Right atrium auricular region (tissue), 2 donors: ENCODE measurements around the gene LDLR. TPM values are rescaled to one million over a fixed set of nuclear protein-coding genes. Genes with fewer than 3 reads are reported as not detected.

ENCODE experiments used
- DNase-seq: peaks from one replicate; pipeline ENCODE4 v3.0.0-alpha.2; 2019; ENCODE audit warnings: low spot score
- H3K27ac ChIP-seq, 2 donors: fragments of 200-600 bp; sonication (generic); 1 replicate in 1 of 2; 2 replicates in 1 of 2; pipeline ENCODE4 v1.5.1; 2016 to 2019
- H3K27me3 ChIP-seq, 2 donors: fragments of 200-600 bp; sonication (generic); one replicate each; pipeline versions ENCODE4 v1.5.1 to v1.6.0; 2017 to 2019
- H3K36me3 ChIP-seq: fragments of 200-600 bp; sonication (generic); one replicate; pipeline ENCODE4 v1.5.1; 2016
- H3K4me1 ChIP-seq, 2 donors: fragments of 200-600 bp; sonication (generic); one replicate each; pipeline versions ENCODE4 v1.5.1 to v1.6.0; 2017 to 2019
- H3K4me3 ChIP-seq, 2 donors: fragments of 200-600 bp; sonication (generic); 1 replicate in 1 of 2; 2 replicates in 1 of 2; pipeline ENCODE4 v1.5.1; 2017 to 2019; ENCODE audit warnings: mild to moderate bottlenecking in 1 of 2, moderate library complexity in 1 of 2
- H3K9me3 ChIP-seq, 2 donors: fragments of 200-600 bp; sonication (generic); one replicate each; pipeline ENCODE4 v1.5.1; 2019
- total RNA-seq, 2 donors: library from RNA; depleted of rRNA; stranded (reverse); fragments of >200 nt; gene quantifications; one replicate each; pipeline ENCODE4 v1.1.0, GENCODE V29; 2016
- TF ChIP-seq, protein P1 (sequence below), 2 donors: fragments of 200-600 bp; sonication (generic); IDR thresholded peaks; one replicate each; pipeline ENCODE4 v1.5.1; 2019; ENCODE audit warnings: antibody characterized with exemption in 2 of 2

Gene LDLR
- 10 to 100 TPM; 13.8 to 15.9 TPM for total RNA-seq

DNA sequence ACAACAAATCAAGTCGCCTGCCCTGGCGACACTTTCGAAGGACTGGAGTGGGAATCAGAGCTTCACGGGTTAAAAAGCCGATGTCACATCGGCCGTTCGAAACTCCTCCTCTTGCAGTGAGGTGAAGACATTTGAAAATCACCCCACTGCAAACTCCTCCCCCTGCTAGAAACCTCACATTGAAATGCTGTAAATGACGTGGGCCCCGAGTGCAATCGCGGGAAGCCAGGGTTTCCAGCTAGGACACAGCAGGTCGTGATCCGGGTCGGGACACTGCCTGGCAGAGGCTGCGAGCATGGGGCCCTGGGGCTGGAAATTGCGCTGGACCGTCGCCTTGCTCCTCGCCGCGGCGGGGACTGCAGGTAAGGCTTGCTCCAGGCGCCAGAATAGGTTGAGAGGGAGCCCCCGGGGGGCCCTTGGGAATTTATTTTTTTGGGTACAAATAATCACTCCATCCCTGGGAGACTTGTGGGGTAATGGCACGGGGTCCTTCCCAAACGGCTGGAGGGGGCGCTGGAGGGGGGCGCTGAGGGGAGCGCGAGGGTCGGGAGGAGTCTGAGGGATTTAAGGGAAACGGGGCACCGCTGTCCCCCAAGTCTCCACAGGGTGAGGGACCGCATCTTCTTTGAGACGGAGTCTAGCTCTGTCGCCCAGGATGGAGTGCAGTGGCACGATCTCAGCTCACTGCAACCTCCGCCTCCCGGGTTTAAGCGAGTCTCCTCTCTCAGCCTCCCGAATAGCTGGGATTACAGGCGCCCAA, at the start of gene LDLR:
Gene LDLR, plus strand, starts transcription at position 210 of the 760 bp plus-strand sequence. Its CDS starts 86 bp downstream, at position 296.
- H3K36me3 ChIP-seq, result no peaks in the 10 kb centered on the region
- H3K27ac ChIP-seq, result peak within 1 kb of the TSS; percentile 93 to 95
- DNase-seq, result peak; percentile 94
- H3K4me1 ChIP-seq, result peaks cover 0 to 69% of the 10 kb centered on the region in 2 donors
- TF ChIP-seq, protein P1, sequence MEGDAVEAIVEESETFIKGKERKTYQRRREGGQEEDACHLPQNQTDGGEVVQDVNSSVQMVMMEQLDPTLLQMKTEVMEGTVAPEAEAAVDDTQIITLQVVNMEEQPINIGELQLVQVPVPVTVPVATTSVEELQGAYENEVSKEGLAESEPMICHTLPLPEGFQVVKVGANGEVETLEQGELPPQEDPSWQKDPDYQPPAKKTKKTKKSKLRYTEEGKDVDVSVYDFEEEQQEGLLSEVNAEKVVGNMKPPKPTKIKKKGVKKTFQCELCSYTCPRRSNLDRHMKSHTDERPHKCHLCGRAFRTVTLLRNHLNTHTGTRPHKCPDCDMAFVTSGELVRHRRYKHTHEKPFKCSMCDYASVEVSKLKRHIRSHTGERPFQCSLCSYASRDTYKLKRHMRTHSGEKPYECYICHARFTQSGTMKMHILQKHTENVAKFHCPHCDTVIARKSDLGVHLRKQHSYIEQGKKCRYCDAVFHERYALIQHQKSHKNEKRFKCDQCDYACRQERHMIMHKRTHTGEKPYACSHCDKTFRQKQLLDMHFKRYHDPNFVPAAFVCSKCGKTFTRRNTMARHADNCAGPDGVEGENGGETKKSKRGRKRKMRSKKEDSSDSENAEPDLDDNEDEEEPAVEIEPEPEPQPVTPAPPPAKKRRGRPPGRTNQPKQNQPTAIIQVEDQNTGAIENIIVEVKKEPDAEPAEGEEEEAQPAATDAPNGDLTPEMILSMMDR (IDR thresholded peaks at IDR 0.05), result no peak
- no peaks in the 10 kb centered on the region for H3K27me3 ChIP-seq
- H3K9me3 ChIP-seq, result no peaks in the 10 kb centered on the region
- peak within 1 kb of the TSS; percentile 59 to 67 for H3K4me3 ChIP-seq

DNA sequence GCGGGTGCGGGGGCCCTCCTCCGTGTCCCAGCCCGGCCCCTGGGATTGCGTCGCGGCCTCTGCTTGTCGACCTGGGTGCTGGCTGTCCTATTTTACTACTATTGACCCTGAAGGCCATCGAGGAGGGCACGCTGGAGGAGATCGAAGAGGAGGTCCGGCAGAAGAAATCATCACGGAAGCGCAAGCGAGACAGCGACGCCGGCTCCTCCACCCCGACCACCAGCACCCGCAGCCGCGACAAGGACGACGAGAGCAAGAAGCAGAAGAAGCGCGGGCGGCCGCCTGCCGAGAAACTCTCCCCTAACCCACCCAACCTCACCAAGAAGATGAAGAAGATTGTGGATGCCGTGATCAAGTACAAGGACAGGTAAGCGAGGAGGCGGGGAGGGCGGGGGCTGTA, 48.1 kb upstream of the LDLR start:
- H3K36me3 ChIP-seq, result peaks cover 42% of the 10 kb centered on the region
- H3K4me1 ChIP-seq, result peaks cover 0 to 1% of the 10 kb centered on the region in 2 donors
- no peaks in the 10 kb centered on the region for H3K9me3 ChIP-seq
- no peak for DNase-seq
- TF ChIP-seq, protein P1 (IDR thresholded peaks at IDR 0.05), result no peak
- no peak overlapping the region for H3K4me3 ChIP-seq
- no peak overlapping the region for H3K27ac ChIP-seq
- no peaks in the 10 kb centered on the region for H3K27me3 ChIP-seq

GRCh38 chr19:11041966-11042627, 47.2 kb upstream of the LDLR start:
- no peaks in the 10 kb centered on the region for H3K27me3 ChIP-seq
- no peak for DNase-seq
- no peaks in the 10 kb centered on the region for H3K9me3 ChIP-seq
- H3K4me1 ChIP-seq, result no peaks in the 10 kb centered on the region
- H3K36me3 ChIP-seq, result peaks cover 33% of the 10 kb centered on the region
- TF ChIP-seq, protein P1 (IDR thresholded peaks at IDR 0.05), result no peak
- no peak overlapping the region for H3K4me3 ChIP-seq
- no peak overlapping the region for H3K27ac ChIP-seq

DNA sequence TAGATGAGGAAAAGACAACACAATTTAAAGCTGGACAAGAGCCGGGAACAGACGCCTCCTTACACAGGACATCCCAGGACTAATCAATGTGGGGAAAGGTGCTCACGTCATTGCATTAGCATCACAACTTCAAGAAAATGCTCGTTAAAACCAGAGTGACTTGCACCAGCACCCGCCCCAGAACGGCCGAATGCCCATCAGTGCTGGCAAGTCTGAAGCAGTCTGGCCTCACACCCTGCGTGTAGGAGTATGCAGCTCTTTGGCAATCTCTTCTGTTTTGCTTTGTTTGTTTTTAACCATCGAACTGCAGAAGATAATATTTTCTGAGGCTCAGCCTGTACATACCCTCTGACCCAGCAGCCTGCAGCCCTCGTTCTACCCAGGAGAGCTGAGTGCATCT, 44.8 kb upstream of the LDLR start:
- Histone ChIP-seq H3K36me3 (peaks cover 42% of the 10 kb centered on the region), H3K27ac (no peak overlapping the region), H3K4me1 (no peaks in the 10 kb centered on the region), H3K9me3 (no peaks in the 10 kb centered on the region), H3K4me3 (no peak overlapping the region), H3K27me3 (no peaks in the 10 kb centered on the region)
- no peak for DNase-seq
- TF ChIP-seq, protein P1 (IDR thresholded peaks at IDR 0.05), result no peak

DNA sequence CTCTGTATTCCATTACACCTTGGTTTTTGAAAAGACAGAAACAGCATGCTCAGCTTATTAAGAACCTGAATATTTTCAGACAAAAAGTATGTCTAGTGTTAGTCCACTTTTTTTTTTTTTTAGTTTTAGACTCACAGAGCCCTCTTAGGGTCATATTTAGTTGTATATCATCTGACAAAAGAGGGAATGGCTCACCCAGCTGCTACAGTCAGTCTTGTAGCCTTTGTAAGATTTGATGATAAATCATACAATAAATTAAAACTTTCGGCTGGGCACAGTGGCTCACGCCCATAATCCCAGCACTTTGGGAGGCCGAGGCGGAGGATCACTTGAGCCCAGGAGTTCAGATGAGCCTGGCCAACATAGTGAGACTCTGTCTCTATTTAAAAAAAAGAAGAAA, 43.7 kb upstream of the LDLR start:
- TF ChIP-seq, protein P1 (IDR thresholded peaks at IDR 0.05), result no peak
- no peak overlapping the region for H3K4me3 ChIP-seq
- no peaks in the 10 kb centered on the region for H3K9me3 ChIP-seq
- H3K4me1 ChIP-seq, result no peaks in the 10 kb centered on the region
- H3K36me3 ChIP-seq, result peaks cover 42% of the 10 kb centered on the region
- H3K27me3 ChIP-seq, result no peaks in the 10 kb centered on the region
- DNase-seq, result no peak
- H3K27ac ChIP-seq, result no peak overlapping the region
